AG09309 (cell line): ENCODE data around the gene DNAH12.
"Not testable (repeated sequence)": the region's sequence is repeated elsewhere in the genome, so short reads cannot be mapped to it uniquely, and the experiment has no call there.

Source experiments
- DNase-seq: peaks from one replicate; pipeline ENCODE4 v3.0.0-alpha.2; 2010; ENCODE audit warnings: low read depth
- H3K4me3 ChIP-seq: 2 replicates; pipeline ENCODE4 v1.5.1; 2011; ENCODE audit warnings: mild to moderate bottlenecking, low read depth, low read length, moderate library complexity; ENCODE audit not compliant: control insufficient read depth
- CTCF ChIP-seq: IDR thresholded peaks from 2 replicates; pipeline ENCODE4 v1.5.1; 2011; ENCODE audit warnings: mild to moderate bottlenecking, low read depth, low read length, inconsistent platforms; ENCODE audit not compliant: insufficient read depth, control insufficient read depth; ENCODE audit errors: missing control alignments

DNAH12 gene

GRCh38 chr3:57370341-57370740, 173.8 kb downstream of the DNAH12 start:
- no peak overlapping the region for H3K4me3 ChIP-seq
- DNase-seq: no peak
- no peak for TF ChIP-seq CTCF

GRCh38 chr3:57365089-57365488, 179.1 kb downstream of the DNAH12 start:
- DNase-seq, H3K4me3 ChIP-seq: not testable (repeated sequence)

- not testable (repeated sequence) for H3K4me3 ChIP-seq, DNase-seq
Observed at GRCh38 chr3:57356275-57356674, 187.9 kb downstream of the DNAH12 start.

GRCh38 chr3:57354768-57355167, 189.4 kb downstream of the DNAH12 start:
- no peak overlapping the region for H3K4me3 ChIP-seq
- no peak for TF ChIP-seq CTCF
- no peak for DNase-seq

- DNase-seq: no peak
- no peak for TF ChIP-seq CTCF
- no peak overlapping the region for H3K4me3 ChIP-seq
Observed at GRCh38 chr3:57350271-57350670, 193.9 kb downstream of the DNAH12 start.

- not testable (repeated sequence) for H3K4me3 ChIP-seq
Observed at GRCh38 chr3:57339071-57339642, 205.0 kb downstream of the DNAH12 start.

GRCh38 chr3:57338272-57339070, 205.7 kb downstream of the DNAH12 start:
- not testable (repeated sequence) for DNase-seq, H3K4me3 ChIP-seq

More at GRCh38 chr3:57339071-57339642, 205.0 kb downstream of the DNAH12 start:
- DNase-seq: not testable (repeated sequence)

GRCh38 chr3:57335283-57335938, 208.7 kb downstream of the DNAH12 start:
- no peak for TF ChIP-seq CTCF
- no peak for DNase-seq
- H3K4me3 ChIP-seq: no peak overlapping the region
